ENCODE data around the gene AFF2.
A peak's percentile ranks its signal among the peaks of the same experiment; 100 is the strongest.

AFF2 gene

DNA sequence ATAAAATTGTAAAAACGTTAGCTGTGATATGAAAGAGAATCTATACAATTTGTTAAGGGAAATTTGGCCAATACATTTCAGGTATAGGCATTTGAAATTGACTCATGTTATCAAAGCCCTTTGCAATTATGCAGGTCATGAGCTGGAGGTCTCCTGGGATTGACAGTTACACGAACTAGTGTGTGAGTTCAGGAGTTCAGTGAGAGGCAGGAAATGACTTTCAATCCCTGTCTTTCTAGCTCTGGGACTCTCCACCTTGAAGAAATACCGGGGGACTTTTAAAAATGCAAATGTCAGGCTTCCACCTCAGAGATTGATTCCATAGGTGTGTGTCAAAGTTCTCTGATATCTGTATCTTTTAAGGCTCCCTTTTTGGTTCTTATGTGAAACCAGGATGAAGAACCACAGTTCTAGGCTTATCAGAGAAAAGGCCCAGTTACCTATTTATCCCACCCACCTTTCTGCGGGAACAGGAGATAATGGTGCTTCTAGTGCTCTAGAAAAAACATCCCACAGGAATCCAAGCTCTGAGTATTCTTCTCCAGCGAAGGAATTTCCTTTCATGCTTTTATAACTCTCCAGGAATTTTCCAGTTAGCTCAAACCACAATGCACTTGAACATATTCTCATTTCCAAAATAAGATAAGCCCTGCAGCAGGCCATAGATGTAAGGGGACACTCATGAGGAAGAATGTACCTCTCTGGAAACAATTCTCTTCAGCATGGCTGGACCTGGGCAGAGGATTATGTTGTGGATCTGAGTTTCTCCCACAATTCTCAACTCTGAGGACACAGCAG lies 503.6 kb downstream of the AFF2 start:
- H2BK120ac ChIP-seq (ENCODE audit: low read depth, low read length): no peak overlapping the region
- WGBS, 2 donors (ENCODE audit: extremely low coverage in 2 of 2, insufficient read length in 2 of 2, insufficient replicate concordance in 1 of 2): no CpG with 5 or more reads among the region's 5 CpGs
- no peak overlapping the region for H3K14ac ChIP-seq (ENCODE audit: low read length)
- H2BK12ac ChIP-seq (ENCODE audit: low read length): no peak overlapping the region
- H2AFZ ChIP-seq (ENCODE audit: low read length): no peak overlapping the region
- no peak overlapping the region for H3K4me3 ChIP-seq (ENCODE audit: low read length in 2 of 2)
- H2AK5ac ChIP-seq (ENCODE audit: low read depth, low read length): no peak overlapping the region
- no peak overlapping the region for H2BK15ac ChIP-seq (ENCODE audit: low read length)
- no peaks in the 10 kb centered on the region for H3K9me3 ChIP-seq (replicated peaks in 1 of 2; ENCODE audit: control insufficient read depth in 2 of 2, insufficient read depth in 1 of 2, low read depth in 1 of 2, low read length in 2 of 2)
- H3K4me1 ChIP-seq (ENCODE audit: control insufficient read depth in 2 of 2, insufficient read depth in 1 of 2, low read depth in 1 of 2, low read length in 2 of 2): no peaks in the 10 kb centered on the region
- H3K23ac ChIP-seq (ENCODE audit: low read depth, low read length, poor library complexity): no peak overlapping the region
- no peak overlapping the region for H3K27ac ChIP-seq (replicated peaks; ENCODE audit: low read length)
- no peak for DNase-seq (ENCODE audit: low spot score)
- no peak overlapping the region for H3K18ac ChIP-seq (ENCODE audit: low read length)
- H3K9ac ChIP-seq (ENCODE audit: low read depth, low read length, poor library complexity): no peak overlapping the region
- no peaks in the 10 kb centered on the region for H3K27me3 ChIP-seq (ENCODE audit: control insufficient read depth in 3 of 3, insufficient read depth in 3 of 3, low read depth in 1 of 3, low read length in 3 of 3)
- H4K8ac ChIP-seq (ENCODE audit: low read depth, low read length): no peak overlapping the region
- no peak overlapping the region for H4K91ac ChIP-seq (ENCODE audit: low read depth, low read length, poor library complexity)
- no peaks in the 10 kb centered on the region for H3K79me1 ChIP-seq (ENCODE audit: low read depth, low read length)
- no peak overlapping the region for H2BK5ac ChIP-seq (ENCODE audit: low read length)
- no peak overlapping the region for H3K4ac ChIP-seq (ENCODE audit: low read length)
- no peaks in the 10 kb centered on the region for H3K36me3 ChIP-seq (replicated peaks in 1 of 2; ENCODE audit: control insufficient read depth in 2 of 2, insufficient read depth in 2 of 2, low read length in 2 of 2)
- H3K4me2 ChIP-seq (ENCODE audit: insufficient read depth, low read length, poor library complexity, severe bottlenecking): no peak overlapping the region

DNA sequence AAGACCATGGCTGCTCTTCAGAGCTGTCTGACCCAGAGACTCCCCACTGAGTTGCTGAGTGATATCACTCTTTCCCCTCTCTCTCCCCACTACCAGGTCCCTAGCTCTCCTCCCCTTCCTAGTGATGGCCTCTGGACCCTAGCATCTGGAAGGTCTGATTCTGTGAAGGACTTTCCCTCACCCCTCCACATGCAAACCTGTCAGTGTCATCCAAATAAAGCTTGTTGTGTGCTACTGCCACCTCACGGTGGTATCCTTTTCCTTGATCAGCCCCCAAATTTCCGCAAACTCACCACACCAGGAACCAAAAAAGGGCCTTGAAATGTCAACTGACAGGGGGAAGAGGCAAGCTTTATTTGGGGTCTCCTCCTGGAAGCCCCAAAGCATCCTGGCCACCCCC lies 504.5 kb downstream of the AFF2 start:
- WGBS, 2 donors (ENCODE audit: extremely low coverage in 2 of 2, insufficient read length in 2 of 2, insufficient replicate concordance in 1 of 2): no CpG with 5 or more reads among the region's 2 CpGs
- no peaks in the 10 kb centered on the region for H3K9me3 ChIP-seq (replicated peaks in 1 of 2; ENCODE audit: control insufficient read depth in 2 of 2, insufficient read depth in 1 of 2, low read depth in 1 of 2, low read length in 2 of 2)
- no peak overlapping the region for H3K9ac ChIP-seq (ENCODE audit: low read depth, low read length, poor library complexity)

DNA sequence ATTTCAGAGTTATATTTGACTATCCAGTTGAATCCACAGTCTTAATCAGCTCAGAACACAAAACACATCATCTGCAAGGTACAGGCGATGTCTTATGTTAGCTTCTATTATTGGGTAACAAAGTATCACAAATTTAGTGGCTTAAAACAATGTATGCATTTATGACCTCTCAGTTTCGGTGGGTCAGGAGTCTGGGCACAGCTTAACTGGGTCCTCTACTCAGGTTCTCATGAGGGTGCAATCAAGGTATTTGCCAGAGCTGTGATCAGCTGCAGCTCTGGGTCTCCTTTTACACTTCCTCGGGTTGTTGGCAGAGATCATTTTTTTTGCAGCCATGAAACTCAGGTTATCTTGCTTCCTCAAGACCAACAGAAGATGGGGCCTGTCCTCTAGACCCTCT lies 505.8 kb downstream of the AFF2 start:
- no peaks in the 10 kb centered on the region for H3K9me3 ChIP-seq (replicated peaks in 1 of 2; ENCODE audit: control insufficient read depth in 2 of 2, insufficient read depth in 1 of 2, low read depth in 1 of 2, low read length in 2 of 2)
- no peak overlapping the region for H3K4me3 ChIP-seq (ENCODE audit: low read length in 2 of 2)
- H3K27me3 ChIP-seq (ENCODE audit: control insufficient read depth in 3 of 3, insufficient read depth in 3 of 3, low read depth in 1 of 3, low read length in 3 of 3): no peaks in the 10 kb centered on the region
- no peak overlapping the region for H2BK15ac ChIP-seq (ENCODE audit: low read length)
- no peak overlapping the region for H3K27ac ChIP-seq (replicated peaks; ENCODE audit: low read length)
- H3K79me1 ChIP-seq (ENCODE audit: low read depth, low read length): no peaks in the 10 kb centered on the region
- H2BK5ac ChIP-seq (ENCODE audit: low read length): no peak overlapping the region
- no peak overlapping the region for H2BK120ac ChIP-seq (ENCODE audit: low read depth, low read length)
- no peak overlapping the region for H3K9ac ChIP-seq (ENCODE audit: low read depth, low read length, poor library complexity)
- H3K14ac ChIP-seq (ENCODE audit: low read length): no peak overlapping the region
- no peak overlapping the region for H3K4me2 ChIP-seq (ENCODE audit: insufficient read depth, low read length, poor library complexity, severe bottlenecking)
- no peak overlapping the region for H3K23ac ChIP-seq (ENCODE audit: low read depth, low read length, poor library complexity)
- no peak overlapping the region for H2AFZ ChIP-seq (ENCODE audit: low read length)
- H4K91ac ChIP-seq (ENCODE audit: low read depth, low read length, poor library complexity): no peak overlapping the region
- WGBS, 2 donors (ENCODE audit: extremely low coverage in 2 of 2, insufficient read length in 2 of 2, insufficient replicate concordance in 1 of 2): no CpG with 5 or more reads among the region's 3 CpGs
- no peaks in the 10 kb centered on the region for H3K36me3 ChIP-seq (replicated peaks in 1 of 2; ENCODE audit: control insufficient read depth in 2 of 2, insufficient read depth in 2 of 2, low read length in 2 of 2)
- H3K4me1 ChIP-seq (ENCODE audit: control insufficient read depth in 2 of 2, insufficient read depth in 1 of 2, low read depth in 1 of 2, low read length in 2 of 2): no peaks in the 10 kb centered on the region
- no peak overlapping the region for H4K8ac ChIP-seq (ENCODE audit: low read depth, low read length)
- H2AK5ac ChIP-seq (ENCODE audit: low read depth, low read length): no peak overlapping the region
- H3K4ac ChIP-seq (ENCODE audit: low read length): no peak overlapping the region
- no peak overlapping the region for H3K18ac ChIP-seq (ENCODE audit: low read length)
- DNase-seq (ENCODE audit: low spot score): no peak
- no peak overlapping the region for H2BK12ac ChIP-seq (ENCODE audit: low read length)

More for the DNA sequence above, 504.5 kb downstream of the AFF2 start:
- Histone ChIP-seq H3K27ac (replicated peaks; ENCODE audit: low read length) (no peak overlapping the region), H2BK5ac (ENCODE audit: low read length) (no peak overlapping the region), H2BK15ac (ENCODE audit: low read length) (no peak overlapping the region), H3K4me2 (ENCODE audit: insufficient read depth, low read length, poor library complexity, severe bottlenecking) (no peak overlapping the region), H3K79me1 (ENCODE audit: low read depth, low read length) (no peaks in the 10 kb centered on the region), H3K18ac (ENCODE audit: low read length) (no peak overlapping the region), H2AFZ (ENCODE audit: low read length) (no peak overlapping the region), H3K4me3 (ENCODE audit: low read length in 2 of 2) (no peak overlapping the region), H3K23ac (ENCODE audit: low read depth, low read length, poor library complexity) (no peak overlapping the region), H4K91ac (ENCODE audit: low read depth, low read length, poor library complexity) (no peak overlapping the region), H3K27me3 (ENCODE audit: control insufficient read depth in 3 of 3, insufficient read depth in 3 of 3, low read depth in 1 of 3, low read length in 3 of 3) (no peaks in the 10 kb centered on the region), H2AK5ac (ENCODE audit: low read depth, low read length) (no peak overlapping the region), H3K14ac (ENCODE audit: low read length) (no peak overlapping the region), H2BK120ac (ENCODE audit: low read depth, low read length) (no peak overlapping the region), H3K4me1 (ENCODE audit: control insufficient read depth in 2 of 2, insufficient read depth in 1 of 2, low read depth in 1 of 2, low read length in 2 of 2) (no peaks in the 10 kb centered on the region), H3K36me3 (replicated peaks in 1 of 2; ENCODE audit: control insufficient read depth in 2 of 2, insufficient read depth in 2 of 2, low read length in 2 of 2) (no peaks in the 10 kb centered on the region), H3K4ac (ENCODE audit: low read length) (no peak overlapping the region), H4K8ac (ENCODE audit: low read depth, low read length) (no peak overlapping the region), H2BK12ac (ENCODE audit: low read length) (no peak overlapping the region)
- peak; percentile 1 for DNase-seq (ENCODE audit: low spot score)

DNA sequence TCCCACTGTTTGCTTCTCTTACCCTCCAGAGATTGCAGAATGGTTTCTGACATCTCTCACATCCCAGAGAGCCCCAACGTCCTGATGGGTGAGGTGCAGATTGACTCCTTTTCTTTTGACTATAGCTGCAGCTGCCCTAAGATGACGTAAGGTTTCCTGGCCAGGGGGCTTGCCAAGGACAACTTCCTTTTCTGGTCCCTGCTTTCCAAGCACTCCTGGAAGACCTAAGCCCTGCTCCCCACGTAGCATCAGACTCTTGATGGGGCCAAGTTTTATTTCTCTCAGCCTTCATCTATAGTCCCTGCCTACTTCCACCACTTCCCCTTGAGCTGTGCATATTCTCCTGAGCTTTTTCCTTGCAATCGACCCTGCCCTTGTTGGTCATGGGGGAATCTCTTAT lies 507.0 kb downstream of the AFF2 start:
- Histone ChIP-seq H3K18ac (ENCODE audit: low read length) (no peak overlapping the region), H2AFZ (ENCODE audit: low read length) (no peak overlapping the region), H3K4me1 (ENCODE audit: control insufficient read depth in 2 of 2, insufficient read depth in 1 of 2, low read depth in 1 of 2, low read length in 2 of 2) (no peaks in the 10 kb centered on the region), H2BK5ac (ENCODE audit: low read length) (no peak overlapping the region), H2BK15ac (ENCODE audit: low read length) (no peak overlapping the region), H3K9ac (ENCODE audit: low read depth, low read length, poor library complexity) (no peak overlapping the region), H3K23ac (ENCODE audit: low read depth, low read length, poor library complexity) (no peak overlapping the region), H3K4me3 (ENCODE audit: low read length in 2 of 2) (no peak overlapping the region), H2AK5ac (ENCODE audit: low read depth, low read length) (no peak overlapping the region), H3K4ac (ENCODE audit: low read length) (no peak overlapping the region), H3K9me3 (replicated peaks in 1 of 2; ENCODE audit: control insufficient read depth in 2 of 2, insufficient read depth in 1 of 2, low read depth in 1 of 2, low read length in 2 of 2) (no peaks in the 10 kb centered on the region), H3K14ac (ENCODE audit: low read length) (no peak overlapping the region), H4K8ac (ENCODE audit: low read depth, low read length) (no peak overlapping the region), H3K27ac (replicated peaks; ENCODE audit: low read length) (no peak overlapping the region), H3K4me2 (ENCODE audit: insufficient read depth, low read length, poor library complexity, severe bottlenecking) (no peak overlapping the region), H3K36me3 (replicated peaks in 1 of 2; ENCODE audit: control insufficient read depth in 2 of 2, insufficient read depth in 2 of 2, low read length in 2 of 2) (no peaks in the 10 kb centered on the region), H2BK120ac (ENCODE audit: low read depth, low read length) (no peak overlapping the region), H3K79me1 (ENCODE audit: low read depth, low read length) (no peaks in the 10 kb centered on the region), H3K27me3 (ENCODE audit: control insufficient read depth in 3 of 3, insufficient read depth in 3 of 3, low read depth in 1 of 3, low read length in 3 of 3) (no peaks in the 10 kb centered on the region), H4K91ac (ENCODE audit: low read depth, low read length, poor library complexity) (no peak overlapping the region), H2BK12ac (ENCODE audit: low read length) (no peak overlapping the region)
- no peak for DNase-seq (ENCODE audit: low spot score)
- no CpG with 5 or more reads among the region's 4 CpGs for WGBS, 2 donors (ENCODE audit: extremely low coverage in 2 of 2, insufficient read length in 2 of 2, insufficient replicate concordance in 1 of 2)

All from neuronal stem cell (in vitro differentiated cells).